Stimulated activated CD4-positive, alpha-beta T cell treated with anti-CD3 and anti-CD28 coated beads, Interleukin-15, amount 100 ng/mL, for 1 hour (primary cell): ENCODE data around the gene PERM1.
A peak's percentile ranks its signal among the peaks of the same experiment; 100 is the strongest.
"Not testable (repeated sequence)": the region's sequence is repeated elsewhere in the genome, so short reads cannot be mapped to it uniquely, and the experiment has no call there.

ENCODE experiments used
- DNase-seq, 2 donors: peaks; one replicate each; pipeline ENCODE4 v3.0.0-alpha.2; 2020; ENCODE audit warnings: low read depth in 1 of 2, low spot score in 1 of 2

The PERM1 gene

GRCh38 chr1:979744-980072 is 2.2 kb downstream of the PERM1 start:
- no peak for DNase-seq

GRCh38 chr1:978835-979743 is 2.8 kb downstream of the PERM1 start:
- no peak for DNase-seq

- no peak for DNase-seq
These were observed 3.6 kb downstream of the PERM1 start for GRCh38 chr1:978069-978834.

GRCh38 chr1:976791-977190 is 5.1 kb downstream of the PERM1 start:
- not testable (repeated sequence) for DNase-seq

- peak; percentile 38 to 57 for DNase-seq
These were observed 5.8 kb downstream of the PERM1 start for GRCh38 chr1:975896-976683.

GRCh38 chr1:975365-975764 is 6.5 kb downstream of the PERM1 start:
- no peak for DNase-seq

GRCh38 chr1:974687-975328 is 7.1 kb downstream of the PERM1 start:
- DNase-seq: no peak

GRCh38 chr1:974293-974640 is 7.6 kb downstream of the PERM1 start:
- no peak for DNase-seq

GRCh38 chr1:973459-974292 is 8.2 kb downstream of the PERM1 start:
- no peak for DNase-seq

- DNase-seq: no peak
These were observed 9.0 kb downstream of the PERM1 start for GRCh38 chr1:972726-973458.

- no peak for DNase-seq
These were observed 10.0 kb downstream of the PERM1 start for GRCh38 chr1:971751-972506.

GRCh38 chr1:970973-971730 is 10.7 kb downstream of the PERM1 start:
- no peak for DNase-seq

- no peak for DNase-seq
These were observed 11.5 kb downstream of the PERM1 start for GRCh38 chr1:970242-970972.

GRCh38 chr1:969260-969855 is 12.5 kb downstream of the PERM1 start:
- DNase-seq: no peak

GRCh38 chr1:967466-968343 is 14.2 kb downstream of the PERM1 start:
- no peak for DNase-seq

- peak; percentile 65 to 85 for DNase-seq
These were observed 15.1 kb downstream of the PERM1 start for GRCh38 chr1:966704-967300.
